ENCODE data around the gene ZBBX.

The ZBBX gene

DNA sequence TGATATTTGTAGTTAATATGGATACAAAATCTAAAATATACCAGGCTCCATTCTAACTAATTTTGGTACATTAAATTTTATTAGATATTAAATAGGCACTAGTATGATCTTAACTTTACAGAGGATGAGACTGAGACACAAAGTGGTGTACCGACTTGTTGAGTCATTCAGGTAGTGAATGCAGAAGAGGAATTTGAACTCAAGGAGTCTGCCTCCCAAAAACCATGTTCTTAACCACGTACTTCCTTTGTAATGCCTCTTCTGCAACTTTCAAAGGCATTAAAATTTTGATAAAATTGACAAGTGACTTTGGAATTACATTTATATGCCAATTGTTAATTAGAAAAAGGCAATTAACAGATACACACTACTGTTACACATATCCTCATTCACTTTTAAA, 61.8 kb downstream of the ZBBX start:
- no peak overlapping the region for H3K9ac ChIP-seq
- no peak overlapping the region for H3K4me2 ChIP-seq
- no peak for TF ChIP-seq Cebpa-rat (IDR thresholded peaks at IDR 0.05)
- no peaks in the 10 kb centered on the region for H4K20me1 ChIP-seq
- H3K4me3 ChIP-seq = no peak overlapping the region
- no peaks in the 10 kb centered on the region for H3K4me1 ChIP-seq
- H3K27ac ChIP-seq = no peak overlapping the region
- H3K9me3 ChIP-seq = no peaks in the 10 kb centered on the region
- no peaks in the 10 kb centered on the region for H3K27me3 ChIP-seq
- H3K36me3 ChIP-seq = no peaks in the 10 kb centered on the region

DNA sequence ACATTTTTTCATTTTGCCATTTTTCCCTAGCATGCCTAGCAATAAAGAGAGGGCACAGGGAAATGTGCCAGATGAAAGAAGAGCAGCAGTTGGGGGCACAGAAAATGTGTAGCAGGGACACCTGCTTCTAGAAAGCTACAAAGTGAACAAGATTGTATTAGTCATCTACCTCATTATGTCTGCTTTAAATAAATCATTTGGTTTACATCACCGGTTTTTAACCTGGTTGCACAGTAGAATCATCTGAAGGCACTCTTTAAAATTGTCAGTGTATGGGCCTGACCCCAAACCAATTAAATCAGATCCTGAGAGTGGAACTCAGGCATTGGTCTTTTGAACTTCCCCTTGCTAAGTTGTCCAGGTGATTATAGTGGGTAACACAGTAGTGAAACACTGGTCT, 73.8 kb downstream of the ZBBX start:
- H3K27me3 ChIP-seq = no peaks in the 10 kb centered on the region
- H3K9me3 ChIP-seq = no peaks in the 10 kb centered on the region
- no peak for TF ChIP-seq Cebpa-rat (IDR thresholded peaks at IDR 0.05)
- H4K20me1 ChIP-seq = no peaks in the 10 kb centered on the region
- H3K9ac ChIP-seq = no peak overlapping the region
- no peak overlapping the region for H3K4me3 ChIP-seq
- H3K4me1 ChIP-seq = no peaks in the 10 kb centered on the region
- H3K4me2 ChIP-seq = no peak overlapping the region
- H3K27ac ChIP-seq = no peak overlapping the region
- H3K36me3 ChIP-seq = no peaks in the 10 kb centered on the region

DNA sequence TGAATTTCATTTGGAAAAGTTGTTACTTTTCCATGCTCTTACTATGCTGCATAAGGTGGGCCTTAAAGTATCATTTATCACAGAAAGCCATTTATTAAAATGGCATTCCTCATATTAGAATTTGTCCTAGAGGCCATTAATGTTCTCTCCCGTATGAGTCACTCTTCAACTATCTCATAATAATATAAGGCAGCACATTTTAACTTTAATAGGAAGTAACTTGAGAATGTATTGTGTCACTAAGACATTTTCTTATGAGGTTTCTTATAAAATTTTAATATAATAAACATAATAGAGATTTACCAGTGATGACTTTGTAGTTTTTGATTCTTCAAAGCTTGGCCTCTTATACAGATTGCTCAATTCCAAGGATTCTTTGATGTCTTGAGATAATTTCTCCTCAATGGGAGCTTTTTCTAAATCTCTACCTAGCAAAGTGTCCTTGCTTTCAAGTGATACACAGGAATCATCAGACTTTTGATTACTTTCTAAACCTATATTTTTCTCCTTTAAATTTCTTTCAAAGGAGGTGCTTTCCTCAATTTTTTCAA, 74.7 kb downstream of the ZBBX start:
- no peaks in the 10 kb centered on the region for H3K36me3 ChIP-seq
- H3K4me1 ChIP-seq = no peaks in the 10 kb centered on the region
- no peak overlapping the region for H3K4me3 ChIP-seq
- no peaks in the 10 kb centered on the region for H3K9me3 ChIP-seq
- H4K20me1 ChIP-seq = no peaks in the 10 kb centered on the region
- H3K27ac ChIP-seq = no peak overlapping the region
- no peak overlapping the region for H3K4me2 ChIP-seq
- no peak for TF ChIP-seq Cebpa-rat (IDR thresholded peaks at IDR 0.05)
- no peaks in the 10 kb centered on the region for H3K27me3 ChIP-seq
- no peak overlapping the region for H3K9ac ChIP-seq

DNA sequence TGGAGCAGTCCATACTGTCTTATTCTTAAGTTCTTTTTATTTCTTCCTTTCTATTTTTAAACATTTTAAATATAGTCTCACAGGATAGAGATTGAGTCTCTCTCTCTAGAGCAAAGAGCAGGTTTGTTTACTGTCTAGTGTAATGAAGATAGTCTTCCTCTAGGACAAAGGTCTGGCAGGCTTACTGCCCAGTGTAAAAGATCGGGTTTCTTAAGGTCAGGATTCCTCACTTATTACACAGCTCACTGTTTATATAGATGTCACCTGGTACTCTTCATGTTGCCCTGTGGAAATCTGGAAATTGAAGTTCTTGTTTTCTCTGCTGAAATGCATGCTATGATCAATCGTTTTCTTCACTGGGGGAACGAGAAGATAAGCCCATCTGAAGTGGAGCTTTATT, 76.0 kb downstream of the ZBBX start:
- Histone ChIP-seq H3K4me2 (no peak overlapping the region), H3K36me3 (no peaks in the 10 kb centered on the region), H3K4me1 (no peaks in the 10 kb centered on the region), H3K9me3 (no peaks in the 10 kb centered on the region), H3K4me3 (no peak overlapping the region), H3K27ac (no peak overlapping the region), H4K20me1 (no peaks in the 10 kb centered on the region), H3K9ac (no peak overlapping the region), H3K27me3 (no peaks in the 10 kb centered on the region)
- no peak for TF ChIP-seq Cebpa-rat (IDR thresholded peaks at IDR 0.05)

DNA sequence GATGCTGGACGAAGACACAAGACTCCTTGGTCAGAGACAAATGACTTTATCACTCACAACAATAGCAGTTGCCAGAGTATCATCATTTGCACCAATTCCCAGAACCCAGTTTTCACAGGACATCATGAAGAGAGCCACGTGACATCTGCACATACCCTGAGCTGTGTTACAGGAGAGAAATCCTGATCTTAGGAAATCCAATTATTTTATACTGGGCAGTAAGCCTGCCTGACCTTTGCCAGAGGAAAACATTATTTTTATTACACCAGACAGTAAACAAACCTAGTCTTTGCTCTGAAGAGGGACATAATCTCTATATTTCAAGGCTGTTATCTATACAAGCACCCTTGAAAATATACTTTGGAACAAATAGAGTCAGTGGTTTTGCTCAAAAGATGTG, 77.4 kb downstream of the ZBBX start:
- no peak overlapping the region for H3K9ac ChIP-seq
- H3K36me3 ChIP-seq = no peaks in the 10 kb centered on the region
- no peak overlapping the region for H3K4me2 ChIP-seq
- no peak overlapping the region for H3K27ac ChIP-seq
- no peak for TF ChIP-seq Cebpa-rat (IDR thresholded peaks at IDR 0.05)
- no peak overlapping the region for H3K4me3 ChIP-seq
- H4K20me1 ChIP-seq = no peaks in the 10 kb centered on the region
- no peaks in the 10 kb centered on the region for H3K27me3 ChIP-seq
- H3K4me1 ChIP-seq = no peaks in the 10 kb centered on the region
- H3K9me3 ChIP-seq = no peaks in the 10 kb centered on the region

DNA sequence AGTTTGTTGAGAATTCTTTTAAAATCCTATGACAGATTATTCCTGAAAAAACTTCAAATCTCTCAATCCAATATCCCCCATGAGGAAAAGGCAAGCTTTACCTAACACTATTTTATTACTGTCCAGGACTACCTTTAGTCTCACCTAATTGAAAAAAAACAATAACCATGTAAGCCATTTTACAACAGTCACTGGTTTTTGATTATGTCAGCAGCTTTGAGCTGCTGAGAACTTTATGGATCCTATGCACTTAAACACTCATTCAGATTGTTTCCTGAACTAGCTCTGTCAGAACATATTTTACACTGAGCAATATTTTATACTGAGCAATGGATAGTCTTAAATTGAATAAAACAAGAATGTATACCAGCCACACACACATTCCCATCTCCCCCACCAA, 79.9 kb downstream of the ZBBX start:
- Histone ChIP-seq H3K9me3 (no peaks in the 10 kb centered on the region), H3K4me3 (no peak overlapping the region), H3K27ac (no peak overlapping the region), H3K4me1 (no peaks in the 10 kb centered on the region), H4K20me1 (no peaks in the 10 kb centered on the region), H3K9ac (no peak overlapping the region), H3K36me3 (no peaks in the 10 kb centered on the region), H3K4me2 (no peak overlapping the region), H3K27me3 (no peaks in the 10 kb centered on the region)
- TF ChIP-seq Cebpa-rat (IDR thresholded peaks at IDR 0.05) = no peak

DNA sequence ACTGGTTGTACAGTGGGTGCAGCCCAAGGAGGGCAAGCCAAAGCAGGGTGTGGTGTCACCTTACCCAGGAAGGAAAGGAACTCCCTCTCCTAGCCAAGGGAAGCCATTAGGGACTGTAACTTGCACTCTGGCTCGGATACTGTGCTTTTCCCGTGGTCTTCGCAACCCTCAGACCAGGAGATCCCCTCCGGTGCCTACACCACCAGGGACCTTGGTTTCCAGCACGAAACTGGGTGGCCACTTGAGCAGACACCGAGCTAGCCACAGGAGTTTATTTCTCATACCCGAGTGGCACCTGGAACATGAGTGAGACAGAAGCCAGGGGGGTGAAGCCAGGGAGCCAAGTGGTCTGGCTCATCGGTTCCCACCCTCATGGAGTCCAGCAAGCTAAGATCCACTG, 90.7 kb downstream of the ZBBX start:
- H3K4me2 ChIP-seq = no peak overlapping the region
- H3K4me1 ChIP-seq = no peaks in the 10 kb centered on the region
- no peak overlapping the region for H3K4me3 ChIP-seq
- H3K27ac ChIP-seq = no peak overlapping the region
- TF ChIP-seq Cebpa-rat (IDR thresholded peaks at IDR 0.05) = no peak
- no peaks in the 10 kb centered on the region for H3K27me3 ChIP-seq
- H4K20me1 ChIP-seq = no peaks in the 10 kb centered on the region
- no peaks in the 10 kb centered on the region for H3K36me3 ChIP-seq
- no peak overlapping the region for H3K9ac ChIP-seq
- no peaks in the 10 kb centered on the region; the same call in 1 of the 2 replicates for H3K9me3 ChIP-seq

DNA sequence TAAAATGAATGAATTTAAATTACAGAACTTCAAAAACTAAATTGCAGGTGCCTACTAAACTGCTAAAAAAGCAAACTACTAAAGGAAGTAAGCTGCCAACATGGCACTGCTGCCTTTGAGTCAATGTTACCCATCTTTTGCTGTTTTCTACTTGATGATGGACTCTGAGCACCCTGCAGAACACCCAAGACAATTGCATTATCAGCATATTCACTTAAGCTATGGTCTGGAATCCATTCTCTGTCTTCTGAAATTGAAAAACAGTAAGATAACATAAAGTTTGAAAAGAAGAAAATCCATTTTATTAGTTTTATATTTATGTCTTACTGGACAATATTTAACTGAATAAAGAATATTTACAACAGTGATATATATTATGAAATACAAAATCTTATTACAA, 91.4 kb downstream of the ZBBX start:
- H3K9me3 ChIP-seq = no peaks in the 10 kb centered on the region; the same call in 1 of the 2 replicates
- no peak overlapping the region for H3K27ac ChIP-seq
- no peak overlapping the region for H3K4me2 ChIP-seq
- no peak overlapping the region for H3K9ac ChIP-seq
- no peaks in the 10 kb centered on the region for H3K4me1 ChIP-seq
- no peaks in the 10 kb centered on the region for H3K27me3 ChIP-seq
- no peaks in the 10 kb centered on the region for H4K20me1 ChIP-seq
- H3K4me3 ChIP-seq = no peak overlapping the region
- no peaks in the 10 kb centered on the region for H3K36me3 ChIP-seq
- no peak for TF ChIP-seq Cebpa-rat (IDR thresholded peaks at IDR 0.05)

DNA sequence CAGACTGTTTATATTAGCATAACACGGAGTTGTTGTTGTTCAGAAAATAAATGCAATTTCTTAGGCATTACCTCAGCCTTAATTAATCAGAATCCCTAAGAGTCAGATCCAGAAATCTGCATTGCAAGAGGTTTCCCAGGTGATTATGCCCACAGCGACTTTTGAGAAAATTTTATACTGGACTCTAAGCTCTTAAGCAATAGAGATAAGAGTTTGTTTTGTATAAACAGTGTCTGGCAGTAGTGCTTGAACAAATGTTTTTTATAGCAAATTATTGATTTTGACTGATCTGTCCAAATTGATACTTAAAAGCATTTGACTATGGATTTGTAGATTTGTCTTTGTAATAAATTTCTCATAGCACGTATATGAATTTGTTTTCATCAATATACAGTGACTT, 92.8 kb downstream of the ZBBX start:
- Histone ChIP-seq H3K4me3 (no peak overlapping the region), H3K27me3 (no peaks in the 10 kb centered on the region), H3K36me3 (no peaks in the 10 kb centered on the region), H3K27ac (no peak overlapping the region), H3K4me1 (no peaks in the 10 kb centered on the region), H3K9me3 (no peaks in the 10 kb centered on the region; the same call in 1 of the 2 replicates), H3K4me2 (no peak overlapping the region), H3K9ac (no peak overlapping the region), H4K20me1 (no peaks in the 10 kb centered on the region)
- TF ChIP-seq Cebpa-rat (IDR thresholded peaks at IDR 0.05) = no peak

DNA sequence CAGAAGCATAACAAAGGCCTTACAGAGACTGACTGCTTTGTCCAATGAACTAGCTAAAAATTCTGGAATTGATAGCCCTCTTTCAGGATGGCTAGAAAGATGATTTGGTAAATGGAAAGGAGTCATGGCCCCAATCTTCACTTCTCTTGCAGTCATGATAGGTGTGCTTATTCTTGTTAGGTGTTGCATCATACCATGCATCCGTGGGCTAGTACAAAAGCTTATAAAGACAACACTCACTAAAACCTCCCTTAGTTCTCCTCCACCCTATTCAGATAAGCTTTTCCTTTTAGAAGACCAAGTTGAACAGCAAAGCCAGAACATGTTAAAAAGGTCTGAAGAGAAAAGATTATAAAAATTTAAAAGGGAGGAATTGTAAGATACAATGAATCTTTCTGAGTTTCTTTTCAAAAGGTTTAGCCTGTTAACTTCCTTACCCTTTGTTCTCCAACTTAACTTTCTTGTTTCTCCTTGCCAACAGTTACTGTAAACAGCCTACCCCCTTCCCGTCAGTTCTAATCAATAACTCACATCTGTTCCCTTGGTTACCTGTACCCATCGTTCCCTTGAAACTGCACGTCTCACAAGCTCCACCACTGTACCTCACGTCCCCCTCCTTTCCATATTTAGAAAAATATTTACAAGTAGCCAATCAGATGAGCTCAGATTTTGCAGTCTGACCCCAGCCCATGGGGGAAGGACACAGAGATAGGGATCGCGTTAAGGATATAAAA, 105.8 kb downstream of the ZBBX start:
- H3K9me3 ChIP-seq = no peaks in the 10 kb centered on the region
- H3K4me2 ChIP-seq = no peak overlapping the region
- H3K4me3 ChIP-seq = no peak overlapping the region
- H4K20me1 ChIP-seq = no peaks in the 10 kb centered on the region
- H3K9ac ChIP-seq = no peak overlapping the region
- no peaks in the 10 kb centered on the region for H3K27me3 ChIP-seq
- no peak overlapping the region for H3K27ac ChIP-seq
- no peaks in the 10 kb centered on the region for H3K36me3 ChIP-seq
- no peaks in the 10 kb centered on the region for H3K4me1 ChIP-seq
- no peak for TF ChIP-seq Cebpa-rat (IDR thresholded peaks at IDR 0.05)

All from BLaER1 (cell line).